ENCODE measurements around the gene VWA7. TPM values are rescaled to one million over a fixed set of nuclear protein-coding genes. Genes with fewer than 3 reads are reported as not detected.

VWA7 gene
- total and polyA plus RNA-seq, 2 donors from 2014 or later = 10.2 to 32.5 TPM

DNA sequence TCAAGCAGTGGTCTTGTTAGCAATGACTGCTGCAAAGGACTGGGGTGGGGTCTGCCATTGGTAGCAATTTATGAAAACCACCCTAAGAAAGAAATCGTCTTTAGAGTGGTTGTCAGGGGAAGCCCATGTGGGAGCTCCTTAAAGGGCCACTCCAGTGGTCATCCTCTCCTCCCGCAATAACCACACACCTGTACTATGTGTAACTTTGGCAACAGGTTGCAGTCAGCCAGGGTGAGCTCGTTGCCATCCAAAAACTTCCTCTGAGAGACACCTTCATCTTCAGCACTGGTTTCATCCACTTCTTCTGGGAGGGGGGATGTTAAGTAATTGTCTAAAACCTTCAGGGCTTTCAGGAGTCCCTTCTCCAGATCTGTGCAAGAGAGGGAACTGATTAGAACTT is 45.1 kb downstream of the VWA7 start:
- intact Hi-C loops (cut with DNase I) = no loop called here
- Histone ChIP-seq H3K4me3 (ENCODE audit: low read length in 3 of 3) (no peak overlapping the region), H3K9me3 (ENCODE audit: control insufficient read depth in 2 of 3, insufficient read depth in 1 of 3, low read length in 3 of 3) (no peaks in the 10 kb centered on the region), H3K27ac (ENCODE audit: low read depth in 2 of 2, low read length in 2 of 2) (no peak overlapping the region), H3K27me3 (ENCODE audit: control insufficient read depth, insufficient read depth, low read length) (no peaks in the 10 kb centered on the region), H3K36me3 (ENCODE audit: control insufficient read depth in 2 of 3, insufficient read depth in 3 of 3, low read length in 3 of 3) (peaks cover 2 to 39% (median 20%) of the 10 kb centered on the region in 3 donors), H3K4me1 (ENCODE audit: control insufficient read depth in 2 of 3, insufficient read depth in 2 of 3, low read depth in 1 of 3, low read length in 3 of 3) (peaks cover 0 to 24% (median 7%) of the 10 kb centered on the region in 3 donors), H3K9ac (ENCODE audit: low read length in 3 of 3) (no peak overlapping the region)
- no peak for FAIRE-seq
- TF ChIP-seq, protein P1, sequence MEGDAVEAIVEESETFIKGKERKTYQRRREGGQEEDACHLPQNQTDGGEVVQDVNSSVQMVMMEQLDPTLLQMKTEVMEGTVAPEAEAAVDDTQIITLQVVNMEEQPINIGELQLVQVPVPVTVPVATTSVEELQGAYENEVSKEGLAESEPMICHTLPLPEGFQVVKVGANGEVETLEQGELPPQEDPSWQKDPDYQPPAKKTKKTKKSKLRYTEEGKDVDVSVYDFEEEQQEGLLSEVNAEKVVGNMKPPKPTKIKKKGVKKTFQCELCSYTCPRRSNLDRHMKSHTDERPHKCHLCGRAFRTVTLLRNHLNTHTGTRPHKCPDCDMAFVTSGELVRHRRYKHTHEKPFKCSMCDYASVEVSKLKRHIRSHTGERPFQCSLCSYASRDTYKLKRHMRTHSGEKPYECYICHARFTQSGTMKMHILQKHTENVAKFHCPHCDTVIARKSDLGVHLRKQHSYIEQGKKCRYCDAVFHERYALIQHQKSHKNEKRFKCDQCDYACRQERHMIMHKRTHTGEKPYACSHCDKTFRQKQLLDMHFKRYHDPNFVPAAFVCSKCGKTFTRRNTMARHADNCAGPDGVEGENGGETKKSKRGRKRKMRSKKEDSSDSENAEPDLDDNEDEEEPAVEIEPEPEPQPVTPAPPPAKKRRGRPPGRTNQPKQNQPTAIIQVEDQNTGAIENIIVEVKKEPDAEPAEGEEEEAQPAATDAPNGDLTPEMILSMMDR (IDR thresholded peaks at IDR 0.05; ENCODE audit: borderline replicate concordance, extremely low read depth, insufficient read depth) = no peak
- peak in 1 of 5 donors; percentile 3 for DNase-seq

DNA sequence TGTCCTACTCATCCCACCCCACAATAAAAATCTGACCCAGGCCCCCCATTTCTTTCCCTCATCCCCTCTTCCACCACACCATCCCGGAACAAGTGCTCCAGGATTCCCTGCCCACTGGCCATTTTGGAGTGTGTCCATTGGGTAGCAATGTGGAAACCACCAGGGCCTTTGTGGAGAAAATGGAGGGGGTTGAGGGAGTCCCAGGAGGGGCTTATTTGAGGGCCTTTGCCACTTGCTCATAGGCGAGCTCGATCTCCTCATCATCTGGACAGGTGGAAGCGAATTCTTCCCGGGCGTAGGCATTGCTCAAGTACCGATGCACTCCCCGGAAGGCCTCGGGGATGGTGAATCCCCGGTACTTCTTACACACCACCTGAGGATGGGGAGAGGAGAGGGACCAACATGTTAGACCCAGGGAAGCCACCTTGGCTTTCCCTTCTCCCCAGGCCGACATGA is 46.5 kb downstream of the VWA7 start:
- Histone ChIP-seq H3K9me3 (ENCODE audit: control insufficient read depth in 2 of 3, insufficient read depth in 1 of 3, low read length in 3 of 3) (no peaks in the 10 kb centered on the region), H3K27ac (ENCODE audit: low read depth in 2 of 2, low read length in 2 of 2) (peak overlapping the region; percentile 99), H3K9ac (ENCODE audit: low read length in 3 of 3) (peak overlapping the region in 1 of 3 donors; percentile 2), H3K4me1 (ENCODE audit: control insufficient read depth in 2 of 3, insufficient read depth in 2 of 3, low read depth in 1 of 3, low read length in 3 of 3) (peaks cover 0 to 19% (median 0%) of the 10 kb centered on the region in 3 donors), H3K36me3 (ENCODE audit: control insufficient read depth in 2 of 3, insufficient read depth in 3 of 3, low read length in 3 of 3) (peaks cover 7 to 52% (median 26%) of the 10 kb centered on the region in 3 donors), H3K27me3 (ENCODE audit: control insufficient read depth, insufficient read depth, low read length) (no peaks in the 10 kb centered on the region), H3K4me3 (ENCODE audit: low read length in 3 of 3) (peak overlapping the region in 1 of 3 donors; percentile 37)
- FAIRE-seq (no peak), DNase-seq (peak in 1 of 5 donors; percentile 55)
- TF ChIP-seq, protein P1 (IDR thresholded peaks at IDR 0.05; ENCODE audit: borderline replicate concordance, extremely low read depth, insufficient read depth) = no peak
- intact Hi-C loops (cut with DNase I) = no loop called here

DNA sequence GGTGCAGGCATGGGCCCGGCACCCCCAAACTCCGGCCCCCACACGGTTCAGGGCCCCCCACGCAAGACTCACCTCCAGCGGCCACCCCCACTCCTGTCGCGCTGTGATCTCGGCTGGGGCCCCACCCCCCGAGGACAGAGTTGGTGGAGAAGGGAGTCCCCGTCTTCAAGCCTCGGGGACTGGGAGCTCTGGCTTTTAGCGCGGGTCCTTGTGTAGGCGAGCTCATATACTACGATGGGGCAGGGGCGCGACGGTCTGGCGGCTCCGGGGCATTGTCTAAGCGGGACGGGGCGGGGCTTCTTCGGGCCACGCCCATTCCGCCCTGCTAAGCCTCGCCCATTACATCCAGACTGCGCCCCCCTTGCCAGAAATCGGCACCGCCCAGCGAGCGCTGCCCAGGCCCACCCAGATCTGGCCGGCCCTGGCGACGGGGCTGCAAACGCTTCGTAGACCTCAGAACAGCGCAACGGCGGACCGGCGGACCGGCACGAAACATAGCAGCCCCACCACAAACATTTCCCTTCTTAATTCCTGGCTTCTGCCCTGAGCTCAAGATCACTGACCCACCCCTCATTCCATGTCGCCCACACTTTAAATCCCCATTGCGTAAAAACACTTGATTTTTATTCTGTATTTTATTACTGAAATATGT is 47.0 kb downstream of the VWA7 start:
- H3K4me1 ChIP-seq (ENCODE audit: control insufficient read depth in 2 of 3, insufficient read depth in 2 of 3, low read depth in 1 of 3, low read length in 3 of 3) = peaks cover 0 to 19% (median 0%) of the 10 kb centered on the region in 3 donors
- intact Hi-C loops (cut with DNase I) = no loop called here
- H3K36me3 ChIP-seq (ENCODE audit: control insufficient read depth in 2 of 3, insufficient read depth in 3 of 3, low read length in 3 of 3) = peaks cover 7 to 52% (median 26%) of the 10 kb centered on the region in 3 donors
- H3K4me3 ChIP-seq (ENCODE audit: low read length in 3 of 3) = peak overlapping the region; percentile 94 to 98 (median 95)
- TF ChIP-seq, protein P1 (IDR thresholded peaks at IDR 0.05; ENCODE audit: borderline replicate concordance, extremely low read depth, insufficient read depth) = no peak
- H3K9me3 ChIP-seq (ENCODE audit: control insufficient read depth in 2 of 3, insufficient read depth in 1 of 3, low read length in 3 of 3) = no peaks in the 10 kb centered on the region
- peak overlapping the region; percentile 42 to 98 (median 92) for H3K9ac ChIP-seq (ENCODE audit: low read length in 3 of 3)
- no peak for FAIRE-seq
- no peaks in the 10 kb centered on the region for H3K27me3 ChIP-seq (ENCODE audit: control insufficient read depth, insufficient read depth, low read length)
- DNase-seq = peak; percentile 95 to 98 (median 97)
- H3K27ac ChIP-seq (ENCODE audit: low read depth in 2 of 2, low read length in 2 of 2) = peak overlapping the region; percentile 99
